B cell (primary cell): ENCODE results near the gene TRABD2B. TPM values are rescaled to one million over a fixed set of nuclear protein-coding genes. Genes with fewer than 3 reads are reported as not detected.

ENCODE experiments used
- ATAC-seq: fragments of 200-7000 bp; cut with Tn5 transposase; one replicate; pipeline ENCODE4 v1.10.0; 2021; ENCODE audit warnings: low read depth, mild to moderate bottlenecking, moderate number of reproducible peaks, moderate library complexity
- CTCF ChIA-PET: fragments of 350-600 bp; sonication (Branson Sonifier 250); formaldehyde crosslinking; loops from one replicate; lab custom pipeline; 2021; ENCODE audit warnings: antibody characterized with exemption, inconsistent platforms; lab: Charles Lee
- POLR2A ChIA-PET: fragments of 350-600 bp; sonication (Branson Sonifier 250); formaldehyde crosslinking; loops from one replicate; lab custom pipeline; 2021; ENCODE audit warnings: antibody characterized with exemption; lab: Charles Lee
- DNase-seq: peaks from one replicate; pipeline ENCODE4 v3.0.0; 2013
- H2AFZ ChIP-seq: 2 replicates; pipeline ENCODE4 v1.6.1; 2012; ENCODE audit warnings: mild to moderate bottlenecking, low read depth, low read length; ENCODE audit not compliant: insufficient read depth, poor library complexity, severe bottlenecking
- H3K27ac ChIP-seq, 2 donors: 1 replicate in 1 of 2; 2 replicates in 1 of 2; pipeline ENCODE4 v1.5.1; 2012 to 2013; ENCODE audit warnings: low read length in 2 of 2, mild to moderate bottlenecking in 2 of 2, moderate library complexity in 1 of 2
- H3K27me3 ChIP-seq, 4 experiments: fragments of 200-600 bp in 1 of 4; sonication (generic) in 1 of 4; replicated peaks in 1 of 4; 1 replicate in 2 of 4; 2 replicates in 2 of 4; pipeline versions ENCODE4 v1.6.1 to v1.7.0; 2013 to 2016; ENCODE audit warnings: low read length in 3 of 4, mild to moderate bottlenecking in 2 of 4, mixed read lengths in 1 of 4, moderate library complexity in 1 of 4; ENCODE audit not compliant: insufficient read depth in 4 of 4, control insufficient read depth in 3 of 4; ENCODE audit errors: control extremely low read depth in 1 of 4
- H3K36me3 ChIP-seq, 2 experiments: replicated peaks in 1 of 2; 1 replicate in 1 of 2; 2 replicates in 1 of 2; pipeline versions ENCODE4 v1.6.1 to v1.7.1; 2013; ENCODE audit warnings: low read length in 1 of 2; ENCODE audit not compliant: insufficient read depth in 2 of 2, control insufficient read depth in 1 of 2; ENCODE audit errors: control extremely low read depth in 1 of 2, extremely low read depth in 1 of 2
- H3K4me1 ChIP-seq, 2 donors: fragments of 200-600 bp in 1 of 2; sonication (generic) in 1 of 2; 1 replicate in 1 of 2; 2 replicates in 1 of 2; pipeline versions ENCODE4 v1.5.1 to v1.6.1; 2013 to 2017; ENCODE audit warnings: low read length in 2 of 2; ENCODE audit not compliant: control insufficient read depth in 2 of 2, insufficient read depth in 2 of 2
- H3K4me2 ChIP-seq: replicated peaks from 2 replicates; pipeline ENCODE3; 2012; ENCODE audit warnings: mild to moderate bottlenecking, low read depth, low read length; ENCODE audit not compliant: poor library complexity, severe bottlenecking
- H3K4me3 ChIP-seq, 5 experiments: fragments of 200-600 bp in 1 of 5; sonication (generic) in 1 of 5; 1 replicate in 3 of 5; 2 replicates in 2 of 5; pipeline versions ENCODE4 v1.5.1 to v1.7.0; 2011 to 2016; ENCODE audit warnings: low read length in 4 of 5, mild to moderate bottlenecking in 4 of 5, low read depth in 2 of 5, control low read depth in 1 of 5, moderate library complexity in 1 of 5; ENCODE audit not compliant: insufficient read depth in 1 of 5; ENCODE audit errors: control extremely low read depth in 1 of 5, extremely low read depth in 1 of 5
- H3K79me2 ChIP-seq: fragments of 200-600 bp; sonication (generic); one replicate; pipeline ENCODE4 v1.6.0; 2016; ENCODE audit warnings: low read length; ENCODE audit not compliant: control insufficient read depth, insufficient read depth
- H3K9ac ChIP-seq: fragments of 200-600 bp; sonication (generic); 2 replicates; pipeline ENCODE4 v1.6.1; 2017; ENCODE audit warnings: mild to moderate bottlenecking, low read length, moderate library complexity
- H3K9me3 ChIP-seq, 3 donors: one replicate each; pipeline versions ENCODE4 v1.6.1 to v1.7.1; 2013; ENCODE audit warnings: low read length in 2 of 3; ENCODE audit not compliant: control insufficient read depth in 2 of 3, insufficient read depth in 1 of 3; ENCODE audit errors: control extremely low read depth in 1 of 3
- H4K20me1 ChIP-seq: 2 replicates; pipeline ENCODE4 v1.6.0; 2012; ENCODE audit warnings: mild to moderate bottlenecking, low read length; ENCODE audit not compliant: insufficient read depth, control insufficient read depth, poor library complexity, severe bottlenecking
- H3K27ac Mint-ChIP-seq: one replicate; pipeline ENCODE4 v1.8.0; 2021; ENCODE audit warnings: mixed read lengths
- H3K27me3 Mint-ChIP-seq: one replicate; pipeline ENCODE4 v1.8.0; 2021; ENCODE audit warnings: mixed read lengths
- H3K4me1 Mint-ChIP-seq: one replicate; pipeline ENCODE4 v1.8.0; 2021; ENCODE audit warnings: mixed read lengths
- H3K4me3 Mint-ChIP-seq: one replicate; pipeline ENCODE4 v1.8.0; 2021; ENCODE audit warnings: mixed read lengths
- H3K9me3 Mint-ChIP-seq: one replicate; pipeline ENCODE4 v1.8.0; 2022; ENCODE audit warnings: mixed read lengths; ENCODE audit not compliant: insufficient read depth
- CTCF ChIP-seq: fragments of 200-600 bp; IDR thresholded peaks from one replicate; pipeline ENCODE4 v1.8.0; 2022; ENCODE audit warnings: antibody characterized with exemption, mild to moderate bottlenecking
- EZH2 ChIP-seq: IDR thresholded peaks from 2 replicates; pipeline ENCODE4 v1.6.1; 2012; ENCODE audit warnings: borderline replicate concordance, low read depth, mild to moderate bottlenecking, moderate library complexity, low read length; ENCODE audit not compliant: insufficient read depth, poor library complexity, severe bottlenecking
- WGBS: methylation state at CpG from one replicate; pipeline ENCODE4 v1.1.5; 2013; ENCODE audit warnings: missing lambda C conversion rate; ENCODE audit not compliant: insufficient coverage; 5-methylcytosine and 5-hydroxymethylcytosine counted together
- intact Hi-C: fragments of 100-400 bp; cut with micrococcal nuclease; formaldehyde crosslinking; loops from one replicate; pipeline ENCODE4 v1.10.0; 2022
- polyA plus RNA-seq: library from polyadenylated mRNA; depleted of rRNA; stranded (reverse); fragments of >200 nt; gene quantifications from 2 replicates; pipeline ENCODE4 v1.2.3, GENCODE V29; 2012
- total RNA-seq, 2 donors: library from RNA; stranded (reverse); fragments of 120-200 nt in 1 of 2; gene quantifications; 1 replicate in 1 of 2; 2 replicates in 1 of 2; pipeline versions ENCODE4 v1.2.3 to v1.2.4, GENCODE V29; 2013 to 2022

TRABD2B gene
- total and polyA plus RNA-seq, 2 donors (not counting 1 experiment from before 2014, with no cell fraction given) = not detected

GRCh38 chr1:48001696-48002095 lies 4.5 kb upstream of the TRABD2B start:
- CTCF ChIA-PET = interaction anchor here (1.3 kb wide), 1 partner anchor 20 kb away, joined by 3 read pairs; no protein-coding TSS in a partner anchor
- Mint-ChIP-seq H3K4me1 (peaks cover 5% of the 10 kb centered on the region), H3K9me3 (no peaks in the 10 kb centered on the region), H3K27ac (no peak overlapping the region), H3K4me3 (no peak overlapping the region), H3K27me3 (peaks cover 31% of the 10 kb centered on the region)
- no peaks in the 10 kb centered on the region for H3K79me2 ChIP-seq
- H4K20me1 ChIP-seq = no peaks in the 10 kb centered on the region
- no peak overlapping the region for H3K4me2 ChIP-seq
- no peaks in the 10 kb centered on the region for H3K9me3 ChIP-seq
- intact Hi-C loops = no loop called here
- no peak for ATAC-seq
- POLR2A ChIA-PET = no interaction called here
- no peak overlapping the region for H3K27ac ChIP-seq
- H3K9ac ChIP-seq = no peak overlapping the region
- WGBS = 50% methylated on average over 1 of the region's 2 CpGs
- no peak for DNase-seq
- H2AFZ ChIP-seq = no peak overlapping the region
- TF ChIP-seq CTCF (no peak), EZH2 (no peak)
- H3K36me3 ChIP-seq = no peaks in the 10 kb centered on the region
- H3K4me1 ChIP-seq = peaks cover 6% of the 10 kb centered on the region in 2 donors
- H3K27me3 ChIP-seq = peaks cover 0 to 15% (median 10%) of the 10 kb centered on the region in 4 experiments
- H3K4me3 ChIP-seq = no peak overlapping the region

GRCh38 chr1:48000883-48001282 lies 3.7 kb upstream of the TRABD2B start:
- Histone ChIP-seq H3K4me2 (no peak overlapping the region), H4K20me1 (no peaks in the 10 kb centered on the region), H3K36me3 (no peaks in the 10 kb centered on the region), H2AFZ (no peak overlapping the region), H3K27ac (no peak overlapping the region), H3K27me3 (peaks cover 0 to 17% (median 13%) of the 10 kb centered on the region in 4 experiments), H3K4me1 (peaks cover 6% of the 10 kb centered on the region in 2 donors), H3K9ac (no peak overlapping the region), H3K9me3 (no peaks in the 10 kb centered on the region), H3K79me2 (no peaks in the 10 kb centered on the region), H3K4me3 (no peak overlapping the region)
- Mint-ChIP-seq H3K27ac (no peak overlapping the region), H3K27me3 (peaks cover 36% of the 10 kb centered on the region), H3K4me1 (peaks cover 9% of the 10 kb centered on the region), H3K9me3 (no peaks in the 10 kb centered on the region), H3K4me3 (no peak overlapping the region)
- POLR2A ChIA-PET = no interaction called here
- ATAC-seq = no peak
- intact Hi-C loops = no loop called here
- CTCF ChIA-PET = interaction anchor here (1.3 kb wide), 1 partner anchor 21 kb away, joined by 3 read pairs; no protein-coding TSS in a partner anchor
- TF ChIP-seq CTCF = no peak
- TF ChIP-seq EZH2 = no peak
- no peak for DNase-seq
- 100% methylated on average over 1 of the region's 1 CpG for WGBS
